Panc1 (cell line): ENCODE data around the gene HOXD11. TPM values are rescaled to one million over a fixed set of nuclear protein-coding genes. Genes with fewer than 3 reads are reported as not detected.

Experiments used
- ATAC-seq: fragments of 200-7000 bp; cut with Tn5 transposase; 2 replicates; pipeline ENCODE4 v1.9.1; 2020; ENCODE audit warnings: mild to moderate bottlenecking, moderate library complexity
- BruUV-seq: library from RNA; stranded (reverse); fragments of 400-500 nt; replicated peaks from 2 replicates; lab custom pipeline; 2021; lab: Mats Ljungman, UMichigan
- CTCF ChIA-PET: fragments of 300-600 bp; sonication (Branson Sonifier 250); formaldehyde crosslinking; loops from one replicate; lab custom pipeline; 2022; ENCODE audit warnings: antibody characterized with exemption; lab: Charles Lee
- POLR2A ChIA-PET: fragments of 300-600 bp; sonication (Branson Sonifier 250); formaldehyde crosslinking; loops from one replicate; lab custom pipeline; 2022; ENCODE audit warnings: antibody characterized with exemption; lab: Charles Lee
- DNase-seq: peaks from one replicate; pipeline ENCODE4 v3.0.0-alpha.2; 2010; ENCODE audit warnings: low read depth, low spot score
- H3K27ac ChIP-seq: 2 replicates; pipeline ENCODE4 v1.5.1; 2011; ENCODE audit warnings: mild to moderate bottlenecking, low read length, inconsistent platforms
- H3K27me3 ChIP-seq: fragments of 200-500 bp; sonication (Bioruptor generic); 2 replicates; pipeline ENCODE4 v1.6.0; 2014; ENCODE audit warnings: low read length, inconsistent platforms; ENCODE audit not compliant: control insufficient read depth, insufficient read depth
- H3K36me3 ChIP-seq: fragments of 200-500 bp; sonication (Bioruptor generic); 2 replicates; pipeline ENCODE4 v1.5.1; 2014; ENCODE audit warnings: inconsistent platforms, mild to moderate bottlenecking, low read length, moderate library complexity; ENCODE audit not compliant: control insufficient read depth, insufficient read depth
- H3K4me1 ChIP-seq: 2 replicates; pipeline ENCODE4 v1.5.1; 2011; ENCODE audit warnings: inconsistent platforms, mild to moderate bottlenecking, low read length, moderate library complexity; ENCODE audit not compliant: control insufficient read depth, insufficient read depth
- H3K4me3 ChIP-seq, 2 experiments: 2 replicates each; pipeline ENCODE4 v1.5.1; 2011 to 2012; ENCODE audit warnings: low read depth in 2 of 2, low read length in 2 of 2, mild to moderate bottlenecking in 2 of 2, inconsistent platforms in 1 of 2, moderate library complexity in 1 of 2
- H3K9me3 ChIP-seq: fragments of 200-500 bp; sonication (Bioruptor generic); 2 replicates; pipeline ENCODE4 v1.5.1; 2014; ENCODE audit warnings: low read depth, mild to moderate bottlenecking, inconsistent platforms, low read length, moderate library complexity; ENCODE audit not compliant: control insufficient read depth, insufficient read depth
- POLR2AphosphoS5 ChIP-seq: IDR thresholded peaks from 2 replicates; pipeline ENCODE4 v1.6.1; 2012; ENCODE audit warnings: mild to moderate bottlenecking, low read depth, low read length, moderate library complexity
- SIN3A ChIP-seq: IDR thresholded peaks from 2 replicates; pipeline ENCODE4 v1.6.1; 2012; ENCODE audit warnings: low read depth, mild to moderate bottlenecking, low read length, moderate library complexity, borderline replicate concordance; ENCODE audit not compliant: insufficient read depth
- TCF7L2 ChIP-seq: IDR thresholded peaks from 2 replicates; pipeline ENCODE4 v1.6.1; 2011; ENCODE audit warnings: mild to moderate bottlenecking, low read depth, low read length, inconsistent platforms
- in situ Hi-C: cut with HindIII; loops from 2 replicates; pipeline ENCODE4 v1.10.0; 2016; ENCODE audit warnings: low sequenced_read_pairs, low pct_unique_long_range_greater_than_20kb
- intact Hi-C: fragments of 100-400 bp; cut with micrococcal nuclease; formaldehyde crosslinking; loops from one replicate; pipeline ENCODE4 v1.10.0; 2022; ENCODE audit not compliant: unreplicated experiment
- total RNA-seq: library from RNA; stranded (reverse); gene quantifications from one replicate; pipeline ENCODE4 v1.2.1, GENCODE V29; 2021; ENCODE audit not compliant: unreplicated experiment
- TF ChIP-seq, protein P1 (sequence below), 2 experiments: IDR thresholded peaks; 2 replicates each; pipeline ENCODE4 v1.6.1; 2011 to 2012; ENCODE audit warnings: low read depth in 2 of 2, control low read depth in 1 of 2, low read length in 1 of 2, mild to moderate bottlenecking in 1 of 2, moderate library complexity in 1 of 2; ENCODE audit not compliant: insufficient read depth in 1 of 2
- TF ChIP-seq, protein P2 (sequence below): fragments of 450-650 bp; IDR thresholded peaks from 2 replicates; pipeline ENCODE4 v1.5.1; 2017; ENCODE audit warnings: mild to moderate bottlenecking

The HOXD11 gene
- total RNA-seq, 1 experiment from 2014 or later, result 0.49 TPM

DNA sequence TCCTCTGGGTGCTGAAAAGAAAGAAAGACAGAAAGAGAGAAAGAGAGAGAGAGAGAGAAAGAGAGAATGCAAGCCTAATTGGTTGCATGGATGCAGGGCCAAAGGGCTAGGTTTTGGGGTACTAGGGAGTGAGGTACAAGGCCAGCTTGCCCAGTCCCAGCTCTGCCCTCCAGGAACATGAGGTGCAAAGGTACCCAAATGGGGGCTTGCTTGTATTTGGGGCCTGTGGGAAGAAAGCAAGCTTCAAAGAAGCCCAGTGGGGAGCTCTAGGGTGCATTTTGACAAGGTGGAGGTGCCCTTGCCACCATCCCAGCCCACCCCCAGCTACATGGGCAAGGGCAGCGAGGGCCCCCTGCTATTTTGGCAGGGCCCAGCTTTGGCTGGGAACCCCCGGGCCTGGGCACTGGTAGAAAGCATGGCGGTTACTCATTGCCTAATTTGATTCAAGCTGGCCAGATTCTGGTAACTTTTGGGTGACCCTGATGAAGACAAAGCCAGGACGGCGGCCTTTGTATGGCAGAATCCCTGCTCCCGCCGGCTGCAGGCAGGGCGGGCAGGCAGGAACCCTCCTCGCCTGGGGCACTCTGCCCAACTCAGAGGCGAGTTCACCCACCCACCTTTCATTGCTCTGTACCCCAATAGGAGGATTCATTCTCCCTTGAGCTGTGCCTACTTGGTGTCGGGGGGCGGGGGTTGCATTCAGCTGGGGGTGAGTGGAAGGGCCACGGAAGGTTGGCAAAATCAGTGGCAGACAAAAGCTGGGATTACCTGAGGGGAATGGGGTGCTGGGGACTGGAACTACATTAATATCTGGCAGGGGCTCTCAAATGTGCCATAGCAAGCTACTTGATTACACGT lies 43.7 kb downstream of the HOXD11 start:
- H3K36me3 ChIP-seq, result no peaks in the 10 kb centered on the region
- no TSS peak for BruUV-seq
- TF ChIP-seq, protein P1, sequence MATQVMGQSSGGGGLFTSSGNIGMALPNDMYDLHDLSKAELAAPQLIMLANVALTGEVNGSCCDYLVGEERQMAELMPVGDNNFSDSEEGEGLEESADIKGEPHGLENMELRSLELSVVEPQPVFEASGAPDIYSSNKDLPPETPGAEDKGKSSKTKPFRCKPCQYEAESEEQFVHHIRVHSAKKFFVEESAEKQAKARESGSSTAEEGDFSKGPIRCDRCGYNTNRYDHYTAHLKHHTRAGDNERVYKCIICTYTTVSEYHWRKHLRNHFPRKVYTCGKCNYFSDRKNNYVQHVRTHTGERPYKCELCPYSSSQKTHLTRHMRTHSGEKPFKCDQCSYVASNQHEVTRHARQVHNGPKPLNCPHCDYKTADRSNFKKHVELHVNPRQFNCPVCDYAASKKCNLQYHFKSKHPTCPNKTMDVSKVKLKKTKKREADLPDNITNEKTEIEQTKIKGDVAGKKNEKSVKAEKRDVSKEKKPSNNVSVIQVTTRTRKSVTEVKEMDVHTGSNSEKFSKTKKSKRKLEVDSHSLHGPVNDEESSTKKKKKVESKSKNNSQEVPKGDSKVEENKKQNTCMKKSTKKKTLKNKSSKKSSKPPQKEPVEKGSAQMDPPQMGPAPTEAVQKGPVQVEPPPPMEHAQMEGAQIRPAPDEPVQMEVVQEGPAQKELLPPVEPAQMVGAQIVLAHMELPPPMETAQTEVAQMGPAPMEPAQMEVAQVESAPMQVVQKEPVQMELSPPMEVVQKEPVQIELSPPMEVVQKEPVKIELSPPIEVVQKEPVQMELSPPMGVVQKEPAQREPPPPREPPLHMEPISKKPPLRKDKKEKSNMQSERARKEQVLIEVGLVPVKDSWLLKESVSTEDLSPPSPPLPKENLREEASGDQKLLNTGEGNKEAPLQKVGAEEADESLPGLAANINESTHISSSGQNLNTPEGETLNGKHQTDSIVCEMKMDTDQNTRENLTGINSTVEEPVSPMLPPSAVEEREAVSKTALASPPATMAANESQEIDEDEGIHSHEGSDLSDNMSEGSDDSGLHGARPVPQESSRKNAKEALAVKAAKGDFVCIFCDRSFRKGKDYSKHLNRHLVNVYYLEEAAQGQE (IDR thresholded peaks at IDR 0.05; ENCODE audit: insufficient read depth in 1 of 2, low read depth in 2 of 2, low read length in 1 of 2), result no peak
- TF ChIP-seq, protein P2, sequence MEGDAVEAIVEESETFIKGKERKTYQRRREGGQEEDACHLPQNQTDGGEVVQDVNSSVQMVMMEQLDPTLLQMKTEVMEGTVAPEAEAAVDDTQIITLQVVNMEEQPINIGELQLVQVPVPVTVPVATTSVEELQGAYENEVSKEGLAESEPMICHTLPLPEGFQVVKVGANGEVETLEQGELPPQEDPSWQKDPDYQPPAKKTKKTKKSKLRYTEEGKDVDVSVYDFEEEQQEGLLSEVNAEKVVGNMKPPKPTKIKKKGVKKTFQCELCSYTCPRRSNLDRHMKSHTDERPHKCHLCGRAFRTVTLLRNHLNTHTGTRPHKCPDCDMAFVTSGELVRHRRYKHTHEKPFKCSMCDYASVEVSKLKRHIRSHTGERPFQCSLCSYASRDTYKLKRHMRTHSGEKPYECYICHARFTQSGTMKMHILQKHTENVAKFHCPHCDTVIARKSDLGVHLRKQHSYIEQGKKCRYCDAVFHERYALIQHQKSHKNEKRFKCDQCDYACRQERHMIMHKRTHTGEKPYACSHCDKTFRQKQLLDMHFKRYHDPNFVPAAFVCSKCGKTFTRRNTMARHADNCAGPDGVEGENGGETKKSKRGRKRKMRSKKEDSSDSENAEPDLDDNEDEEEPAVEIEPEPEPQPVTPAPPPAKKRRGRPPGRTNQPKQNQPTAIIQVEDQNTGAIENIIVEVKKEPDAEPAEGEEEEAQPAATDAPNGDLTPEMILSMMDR, result no peak
- no peak for TF ChIP-seq POLR2AphosphoS5
- no peak for TF ChIP-seq TCF7L2
- TF ChIP-seq SIN3A, result no peak
- no peak overlapping the region for H3K4me3 ChIP-seq
- CTCF ChIA-PET, result interaction anchor here (0.6 to 0.7 kb wide), 2 partner anchors 11 to 24 kb away, joined by 4 read pairs; no protein-coding TSS in a partner anchor
- in situ Hi-C loops (no loop called here), intact Hi-C loops (no loop called here)
- ATAC-seq, result no peak
- H3K9me3 ChIP-seq, result no peaks in the 10 kb centered on the region
- no peak overlapping the region for H3K27ac ChIP-seq
- POLR2A ChIA-PET, result no interaction called here
- no peak for DNase-seq
- H3K27me3 ChIP-seq, result peaks cover 2% of the 10 kb centered on the region; the same call in 1 of the 2 replicates
- no peaks in the 10 kb centered on the region for H3K4me1 ChIP-seq

DNA sequence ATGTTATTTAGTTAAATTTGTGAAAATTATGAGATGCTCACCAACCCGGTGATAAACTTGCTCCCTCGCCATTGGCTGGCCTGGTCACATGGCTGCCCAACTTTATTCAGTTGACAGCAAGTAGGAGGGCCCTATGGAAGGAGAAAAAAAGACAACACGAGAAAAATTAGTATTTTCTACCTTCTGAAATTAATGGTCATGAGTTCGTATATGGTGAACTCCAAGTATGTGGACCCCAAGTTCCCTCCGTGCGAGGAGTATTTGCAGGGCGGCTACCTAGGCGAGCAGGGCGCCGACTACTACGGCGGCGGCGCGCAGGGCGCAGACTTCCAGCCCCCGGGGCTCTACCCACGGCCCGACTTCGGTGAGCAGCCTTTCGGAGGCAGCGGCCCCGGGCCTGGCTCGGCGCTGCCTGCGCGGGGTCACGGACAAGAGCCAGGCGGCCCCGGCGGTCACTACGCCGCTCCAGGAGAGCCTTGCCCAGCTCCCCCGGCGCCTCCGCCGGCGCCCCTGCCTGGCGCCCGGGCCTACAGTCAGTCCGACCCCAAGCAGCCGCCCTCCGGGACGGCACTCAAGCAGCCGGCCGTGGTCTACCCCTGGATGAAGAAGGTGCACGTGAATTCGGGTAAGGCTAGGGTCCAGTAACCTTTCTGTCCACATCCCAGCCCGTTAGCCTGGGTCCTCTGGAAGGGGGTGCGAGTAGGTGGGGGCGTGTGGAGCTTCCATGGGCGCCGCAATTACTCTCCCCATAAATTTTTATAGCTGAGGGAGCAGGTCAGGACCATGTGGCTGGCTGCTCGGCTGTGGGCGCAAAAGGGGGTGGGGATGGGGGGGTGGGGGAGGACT lies 44.6 kb downstream of the HOXD11 start, which contains the start of gene HOXD4:
Gene HOXD4 (plus strand): TSS at position 109 of the 846 bp plus-strand sequence. CDS start 84 bp downstream, at position 193.
- POLR2A ChIA-PET, result no interaction called here

More for the DNA sequence above, 44.6 kb downstream of the HOXD11 start, which contains the start of gene HOXD4:
- no TSS peak for BruUV-seq
- Histone ChIP-seq H3K4me3 (no peak within 1 kb of the TSS), H3K9me3 (no peaks in the 10 kb centered on the region), H3K27me3 (peaks cover 2% of the 10 kb centered on the region; the same call in 1 of the 2 replicates), H3K4me1 (no peaks in the 10 kb centered on the region), H3K36me3 (no peaks in the 10 kb centered on the region), H3K27ac (no peak within 1 kb of the TSS)
- TF ChIP-seq SIN3A (no peak), POLR2AphosphoS5 (no peak), TCF7L2 (no peak)
- TF ChIP-seq, protein P1 (IDR thresholded peaks at IDR 0.05; ENCODE audit: insufficient read depth in 1 of 2, low read depth in 2 of 2, low read length in 1 of 2), result no peak
- TF ChIP-seq, protein P2, result no peak
- in situ Hi-C loops, result no loop called here
- intact Hi-C loops, result no loop called here
- DNase-seq, result no peak
- no peak for ATAC-seq
- CTCF ChIA-PET, result interaction anchor here (0.6 kb wide), 1 partner anchor 25 kb away, joined by 4 read pairs; no protein-coding TSS in a partner anchor
